Cardiac muscle cell (in vitro differentiated cells and primary cell): ENCODE results near the gene RASSF8. TPM values are rescaled to one million over a fixed set of nuclear protein-coding genes. Genes with fewer than 3 reads are reported as not detected.

Source experiments
- DNase-seq, 2 donors: peaks; one replicate each; pipeline versions ENCODE4 v3.0.0 to v3.0.0-alpha.2; 2010 to 2017; ENCODE audit warnings: low read depth in 1 of 2, low spot score in 1 of 2
- H3K27ac ChIP-seq: fragments of 200-600 bp; sonication (generic); 2 replicates; pipeline ENCODE4 v1.5.1; 2016
- H3K27me3 ChIP-seq: fragments of 200-600 bp; sonication (generic); 2 replicates; pipeline ENCODE4 v1.6.0; 2016; ENCODE audit warnings: control low read depth
- H3K36me3 ChIP-seq: fragments of 200-600 bp; sonication (generic); 2 replicates; pipeline ENCODE4 v1.5.1; 2016; ENCODE audit warnings: control low read depth
- H3K4me1 ChIP-seq: fragments of 200-600 bp; sonication (generic); 2 replicates; pipeline ENCODE4 v1.8.1; 2017; ENCODE audit warnings: low read depth, mild to moderate bottlenecking, mixed run types
- H3K4me3 ChIP-seq: fragments of 200-600 bp; sonication (generic); 2 replicates; pipeline ENCODE4 v1.5.1; 2016; ENCODE audit warnings: mild to moderate bottlenecking
- H3K9me3 ChIP-seq: fragments of 200-600 bp; sonication (generic); 2 replicates; pipeline ENCODE4 v1.5.1; 2017; ENCODE audit warnings: low read depth, mild to moderate bottlenecking, control low read depth
- polyA plus RNA-seq: library from polyadenylated mRNA; unstranded; fragments of >200 nt; fragmentation: Nextera tagmentation; extraction: Ambion mirVana; gene quantifications from 2 replicates; pipeline ENCODE4 v1.2.1, GENCODE V29; 2016
- total RNA-seq: library from RNA; depleted of rRNA; stranded (reverse); fragments of >200 nt; gene quantifications from 2 replicates; pipeline ENCODE4 v1.2.3, GENCODE V29; 2016
- TF ChIP-seq, protein P1 (sequence below): IDR thresholded peaks from 2 replicates; pipeline ENCODE4 v1.5.1; 2012; ENCODE audit warnings: low read depth, mild to moderate bottlenecking, low read length

The RASSF8 gene
- total and polyA plus RNA-seq, 2 experiments from 2014 or later = 25.2 to 56.4 TPM

GRCh38 chr12:25938581-25938980 lies 19.9 kb upstream of the RASSF8 start:
- TF ChIP-seq, protein P1, sequence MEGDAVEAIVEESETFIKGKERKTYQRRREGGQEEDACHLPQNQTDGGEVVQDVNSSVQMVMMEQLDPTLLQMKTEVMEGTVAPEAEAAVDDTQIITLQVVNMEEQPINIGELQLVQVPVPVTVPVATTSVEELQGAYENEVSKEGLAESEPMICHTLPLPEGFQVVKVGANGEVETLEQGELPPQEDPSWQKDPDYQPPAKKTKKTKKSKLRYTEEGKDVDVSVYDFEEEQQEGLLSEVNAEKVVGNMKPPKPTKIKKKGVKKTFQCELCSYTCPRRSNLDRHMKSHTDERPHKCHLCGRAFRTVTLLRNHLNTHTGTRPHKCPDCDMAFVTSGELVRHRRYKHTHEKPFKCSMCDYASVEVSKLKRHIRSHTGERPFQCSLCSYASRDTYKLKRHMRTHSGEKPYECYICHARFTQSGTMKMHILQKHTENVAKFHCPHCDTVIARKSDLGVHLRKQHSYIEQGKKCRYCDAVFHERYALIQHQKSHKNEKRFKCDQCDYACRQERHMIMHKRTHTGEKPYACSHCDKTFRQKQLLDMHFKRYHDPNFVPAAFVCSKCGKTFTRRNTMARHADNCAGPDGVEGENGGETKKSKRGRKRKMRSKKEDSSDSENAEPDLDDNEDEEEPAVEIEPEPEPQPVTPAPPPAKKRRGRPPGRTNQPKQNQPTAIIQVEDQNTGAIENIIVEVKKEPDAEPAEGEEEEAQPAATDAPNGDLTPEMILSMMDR = no peak
- H3K4me3 ChIP-seq = no peak overlapping the region
- H3K27me3 ChIP-seq = no peaks in the 10 kb centered on the region
- no peaks in the 10 kb centered on the region for H3K9me3 ChIP-seq
- no peak overlapping the region for H3K27ac ChIP-seq
- no peaks in the 10 kb centered on the region for H3K36me3 ChIP-seq
- DNase-seq = no peak
- H3K4me1 ChIP-seq = no peaks in the 10 kb centered on the region

DNA sequence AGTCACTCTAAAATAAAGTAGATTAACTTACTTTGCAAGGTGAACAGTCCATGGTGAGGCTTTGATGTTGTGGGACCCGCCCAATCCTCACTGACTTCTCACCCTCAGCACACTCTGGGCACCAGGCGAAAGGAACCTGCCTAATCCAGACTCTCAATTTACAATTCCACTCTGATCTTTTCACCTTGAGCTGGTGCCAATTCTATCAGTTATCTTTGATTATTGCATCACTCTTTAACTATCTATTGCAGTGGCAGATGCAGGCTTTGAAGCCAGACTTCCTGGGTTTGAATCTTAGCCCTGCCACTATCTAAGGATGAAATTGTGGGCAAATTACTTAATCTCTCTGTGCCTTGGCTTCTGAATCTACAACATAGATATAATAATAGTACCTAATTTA lies 18.9 kb upstream of the RASSF8 start:
- no peak for DNase-seq
- Histone ChIP-seq H3K36me3 (no peaks in the 10 kb centered on the region), H3K4me1 (no peaks in the 10 kb centered on the region), H3K9me3 (no peaks in the 10 kb centered on the region), H3K27ac (no peak overlapping the region), H3K4me3 (no peak overlapping the region), H3K27me3 (no peaks in the 10 kb centered on the region)
- TF ChIP-seq, protein P1 = no peak

DNA sequence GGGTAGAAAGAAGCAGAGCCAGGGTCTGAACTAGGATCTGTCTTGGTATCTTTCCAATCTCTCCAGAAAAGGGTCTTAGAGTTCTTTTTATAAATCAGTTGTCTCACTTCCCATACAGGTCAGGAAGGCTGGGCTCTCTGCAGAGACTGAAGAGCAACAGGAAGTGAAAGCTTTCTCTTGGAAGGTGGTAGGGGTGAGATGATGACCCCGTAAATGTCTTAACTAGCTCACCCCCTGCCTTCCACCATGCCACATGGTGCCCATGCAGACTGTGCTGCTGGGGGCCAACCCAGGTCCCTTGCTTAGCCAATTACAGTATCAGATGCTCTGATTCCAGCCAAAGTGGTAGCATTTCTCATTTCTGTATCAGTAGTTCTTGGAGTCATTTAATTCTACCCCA lies 17.6 kb upstream of the RASSF8 start:
- Histone ChIP-seq H3K9me3 (no peaks in the 10 kb centered on the region), H3K27me3 (no peaks in the 10 kb centered on the region), H3K27ac (no peak overlapping the region), H3K4me3 (no peak overlapping the region), H3K4me1 (no peaks in the 10 kb centered on the region), H3K36me3 (no peaks in the 10 kb centered on the region)
- DNase-seq = no peak
- TF ChIP-seq, protein P1 = no peak

DNA sequence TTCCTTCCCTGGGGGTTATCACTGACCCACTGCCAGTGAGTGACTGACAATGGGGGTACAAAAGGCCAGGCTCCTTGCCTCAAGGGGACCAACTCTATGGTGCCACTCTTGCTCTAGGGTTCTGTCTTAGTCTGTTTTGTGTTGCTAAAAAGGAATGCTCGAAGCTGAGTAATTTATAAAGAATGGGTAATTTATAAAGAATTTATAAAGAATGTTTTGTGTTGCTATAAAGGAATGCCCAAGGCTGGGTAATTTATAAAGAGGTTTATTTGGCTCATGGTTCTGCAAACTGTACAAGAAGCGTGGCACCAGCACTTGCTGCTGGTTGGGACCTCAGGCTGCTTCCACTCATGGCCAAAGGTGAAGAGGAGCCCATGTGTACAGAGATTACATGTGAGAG lies 15.8 kb upstream of the RASSF8 start:
- Histone ChIP-seq H3K4me3 (no peak overlapping the region), H3K27ac (no peak overlapping the region), H3K27me3 (no peaks in the 10 kb centered on the region), H3K4me1 (no peaks in the 10 kb centered on the region), H3K9me3 (no peaks in the 10 kb centered on the region), H3K36me3 (no peaks in the 10 kb centered on the region)
- no peak for DNase-seq
- TF ChIP-seq, protein P1 = no peak

DNA sequence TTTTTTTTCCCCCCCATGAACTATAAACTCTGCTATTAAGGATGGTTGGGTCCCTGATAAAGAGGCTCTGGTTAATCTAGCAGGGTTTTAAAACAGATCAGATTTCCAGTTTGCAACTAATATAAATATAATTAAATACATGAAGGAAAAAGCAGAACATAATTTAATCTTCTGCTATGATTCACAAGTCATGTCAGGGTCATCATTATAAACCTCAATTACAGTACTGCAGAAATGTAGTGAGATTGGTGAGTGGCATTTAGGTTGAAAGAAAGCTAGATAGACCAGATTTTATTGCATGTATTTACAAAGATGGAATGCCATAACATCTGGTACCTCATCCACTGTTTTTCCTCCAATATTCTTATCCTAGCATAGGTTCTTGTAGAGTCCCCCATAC lies 14.5 kb upstream of the RASSF8 start:
- Histone ChIP-seq H3K9me3 (no peaks in the 10 kb centered on the region), H3K27me3 (no peaks in the 10 kb centered on the region), H3K4me1 (no peaks in the 10 kb centered on the region), H3K27ac (no peak overlapping the region), H3K36me3 (no peaks in the 10 kb centered on the region), H3K4me3 (no peak overlapping the region)
- TF ChIP-seq, protein P1 = no peak
- no peak for DNase-seq

- no peak overlapping the region for H3K4me3 ChIP-seq
- no peak for DNase-seq
- no peaks in the 10 kb centered on the region for H3K27me3 ChIP-seq
- TF ChIP-seq, protein P1 = no peak
- no peaks in the 10 kb centered on the region for H3K9me3 ChIP-seq
- no peaks in the 10 kb centered on the region for H3K36me3 ChIP-seq
- H3K4me1 ChIP-seq = no peaks in the 10 kb centered on the region
- no peak overlapping the region for H3K27ac ChIP-seq
Measured at GRCh38 chr12:25949343-25949742, 9.1 kb upstream of the RASSF8 start.
